HepG2 (cell line): ENCODE measurements around the gene BRMS1. TPM values are rescaled to one million over a fixed set of nuclear protein-coding genes. Genes with fewer than 3 reads are reported as not detected.

Source experiments
- HES4 ChIP-seq: sonication (generic); formaldehyde crosslinking; IDR thresholded peaks from 2 replicates; pipeline ENCODE4 v1.9.0; 2021; ENCODE audit warnings: mild to moderate bottlenecking, missing genetic modification reagents, borderline replicate concordance
- KMT2B ChIP-seq: IDR thresholded peaks from 2 replicates; pipeline ENCODE4 v1.6.1; 2016; ENCODE audit warnings: missing genetic modification reagents, missing compliant biosample characterization
- MYC ChIP-seq: sonication (generic); formaldehyde crosslinking; IDR thresholded peaks from 2 replicates; pipeline ENCODE4 v1.9.0; 2021; ENCODE audit warnings: missing genetic modification reagents, borderline replicate concordance
- NCOR1 ChIP-seq: fragments of 200-600 bp; sonication (generic); IDR thresholded peaks from 2 replicates; pipeline ENCODE4 v1.7.0; 2017; ENCODE audit warnings: antibody characterized with exemption, low read length, borderline replicate concordance
- REPIN1 ChIP-seq: sonication (generic); formaldehyde crosslinking; IDR thresholded peaks from 2 replicates; pipeline ENCODE4 v1.8.0; 2022; ENCODE audit warnings: missing genetic modification reagents, low read depth, mild to moderate bottlenecking, borderline replicate concordance
- RFX5 ChIP-seq: IDR thresholded peaks from 2 replicates; pipeline ENCODE4 v1.6.1; 2011; ENCODE audit warnings: low read depth, low read length, improper control_type of control experiment
- SALL1 ChIP-seq: sonication (generic); formaldehyde crosslinking; IDR thresholded peaks from 2 replicates; pipeline ENCODE4 v1.8.0; 2022; ENCODE audit warnings: mild to moderate bottlenecking, missing genetic modification reagents
- ZNF256 ChIP-seq: sonication (generic); formaldehyde crosslinking; conservative IDR thresholded peaks from 2 replicates; pipeline ENCODE4 v1.4.0; 2020; ENCODE audit warnings: missing genetic modification reagents
- ZNF44 ChIP-seq: sonication (generic); formaldehyde crosslinking; IDR thresholded peaks from 2 replicates; pipeline ENCODE4 v1.5.1; 2020; ENCODE audit warnings: mild to moderate bottlenecking, missing genetic modification reagents
- ZNF572 ChIP-seq: sonication (generic); formaldehyde crosslinking; IDR thresholded peaks from 2 replicates; pipeline ENCODE4 v1.5.1; 2020; ENCODE audit warnings: mild to moderate bottlenecking, missing genetic modification reagents
- ZNF672 ChIP-seq: sonication (generic); formaldehyde crosslinking; IDR thresholded peaks from 2 replicates; pipeline ENCODE4 v1.8.1; 2022; ENCODE audit warnings: missing genetic modification reagents
- polyA plus RNA-seq, 8 experiments: library from polyadenylated mRNA; depleted of rRNA in 3 of 8; stranded (reverse) in 7 of 8; unstranded in 1 of 8; fragments of >200 nt; fragmentation: Illumina TruSeq in 4 of 8; extraction: Trizol in 4 of 8; gene quantifications; 2 replicates each; pipeline versions ENCODE4 v1.2.1 to v1.2.3, GENCODE V29; 2011 to 2016; ENCODE audit warnings: low read depth in 4 of 8, missing spikeins in 1 of 8, mixed read lengths in 1 of 8; ENCODE audit not compliant: insufficient read depth in 1 of 8
- total RNA-seq, 5 experiments: library from RNA; depleted of rRNA; stranded (reverse); fragments of >200 nt; fragmentation: Illumina TruSeq; extraction: Trizol; gene quantifications; 2 replicates each; pipeline ENCODE4 v1.2.3, GENCODE V29; 2016; ENCODE audit warnings: low read depth in 1 of 5
- TF ChIP-seq, protein P1 (sequence below): sonication (generic); formaldehyde crosslinking; IDR thresholded peaks from 2 replicates; pipeline ENCODE4 v1.5.1; 2020; ENCODE audit warnings: mild to moderate bottlenecking, moderate library complexity, missing genetic modification reagents
- TF ChIP-seq, protein P2 (sequence below): sonication (generic); formaldehyde crosslinking; conservative IDR thresholded peaks from 2 replicates; pipeline ENCODE4 v1.4.0; 2020; ENCODE audit warnings: missing genetic modification reagents
- TF ChIP-seq, protein P3 (sequence below): sonication (generic); formaldehyde crosslinking; IDR thresholded peaks from 2 replicates; pipeline ENCODE4 v1.5.1; 2020; ENCODE audit warnings: missing genetic modification reagents, mild to moderate bottlenecking, borderline replicate concordance
- TF ChIP-seq, protein P4 (sequence below), 2 experiments: sonication (generic) in 1 of 2; formaldehyde crosslinking in 1 of 2; IDR thresholded peaks; 2 replicates each; pipeline versions ENCODE4 v1.4.0 to v1.6.1; 2016 to 2020; ENCODE audit warnings: borderline replicate concordance in 1 of 2, low read depth in 1 of 2, mild to moderate bottlenecking in 1 of 2, missing genetic modification reagents in 1 of 2
- TF ChIP-seq, protein P5 (sequence below): IDR thresholded peaks from 2 replicates; pipeline ENCODE4 v1.6.1; 2016
- TF ChIP-seq, protein P6 (sequence below): sonication (generic); formaldehyde crosslinking; IDR thresholded peaks from 2 replicates; pipeline ENCODE4 v1.8.0; 2022; ENCODE audit warnings: missing genetic modification reagents, mild to moderate bottlenecking, moderate library complexity, borderline replicate concordance

BRMS1 gene
- total and polyA plus RNA-seq, 2 of the 13 experiments (the other 11 are each of a cell fraction or from before 2014, with no cell fraction given), result 15.8 to 55.7 TPM

DNA sequence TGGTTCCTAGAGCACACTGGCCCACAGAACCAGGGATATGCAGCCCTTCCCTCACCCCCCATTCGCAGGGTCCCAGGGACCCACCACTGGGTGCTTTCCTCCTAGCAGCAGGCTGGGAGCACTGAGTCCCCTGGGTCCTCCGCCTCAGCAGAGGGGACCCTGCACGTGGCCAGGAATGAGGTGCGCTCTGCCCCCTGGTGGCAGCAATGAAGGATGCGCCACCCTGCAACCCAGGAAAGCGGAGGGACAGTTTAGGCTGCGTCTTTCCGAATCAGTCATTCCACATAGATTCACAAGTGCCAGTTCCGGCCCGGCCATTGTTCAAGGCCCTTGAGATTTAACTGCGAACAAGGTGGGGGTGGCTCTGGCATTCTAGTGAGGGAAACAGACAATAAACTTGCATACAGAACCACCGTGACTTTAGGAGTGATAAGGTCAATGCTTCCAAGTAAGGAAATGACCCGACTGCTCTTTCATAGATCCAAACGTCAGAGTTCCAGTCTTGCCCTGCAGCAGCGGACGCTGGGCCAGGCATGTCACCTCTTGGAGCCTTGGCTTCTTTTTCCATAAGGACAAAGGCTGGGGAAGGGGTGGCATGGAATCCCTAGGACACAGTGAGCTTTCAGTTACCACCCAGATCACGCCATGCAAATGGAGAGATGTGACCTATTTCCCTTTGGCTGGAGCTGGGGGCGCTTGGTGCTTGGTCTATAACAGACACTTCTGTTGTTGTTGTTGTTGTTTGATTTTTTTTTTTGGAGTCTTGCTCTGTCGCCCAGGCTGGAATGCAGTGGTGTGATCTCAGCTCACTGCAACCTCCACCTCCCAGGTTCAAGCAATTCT is 16.4 kb downstream of the BRMS1 start (continued):
- TF ChIP-seq SALL1 (CRISPR knock-in tag) (peak; percentile 81), ZNF44 (CRISPR knock-in tag) (no peak), REPIN1 (peak; percentile 76), RFX5 (no peak), NCOR1 (no peak), MYC (CRISPR knock-in tag) (peak; percentile 99), HES4 (CRISPR knock-in tag) (peak; percentile 21; the same call in 1 of the 2 replicates), ZNF572 (0 out of 2 replicates have a peak, but pooled peaks have one; percentile 91), ZNF672 (CRISPR knock-in tag) (no peak), KMT2B (CRISPR knock-in tag) (0 out of 2 replicates have a peak, but pooled peaks have one; percentile 44), ZNF256 (CRISPR knock-in tag) (no peak)
- TF ChIP-seq, protein P1, sequence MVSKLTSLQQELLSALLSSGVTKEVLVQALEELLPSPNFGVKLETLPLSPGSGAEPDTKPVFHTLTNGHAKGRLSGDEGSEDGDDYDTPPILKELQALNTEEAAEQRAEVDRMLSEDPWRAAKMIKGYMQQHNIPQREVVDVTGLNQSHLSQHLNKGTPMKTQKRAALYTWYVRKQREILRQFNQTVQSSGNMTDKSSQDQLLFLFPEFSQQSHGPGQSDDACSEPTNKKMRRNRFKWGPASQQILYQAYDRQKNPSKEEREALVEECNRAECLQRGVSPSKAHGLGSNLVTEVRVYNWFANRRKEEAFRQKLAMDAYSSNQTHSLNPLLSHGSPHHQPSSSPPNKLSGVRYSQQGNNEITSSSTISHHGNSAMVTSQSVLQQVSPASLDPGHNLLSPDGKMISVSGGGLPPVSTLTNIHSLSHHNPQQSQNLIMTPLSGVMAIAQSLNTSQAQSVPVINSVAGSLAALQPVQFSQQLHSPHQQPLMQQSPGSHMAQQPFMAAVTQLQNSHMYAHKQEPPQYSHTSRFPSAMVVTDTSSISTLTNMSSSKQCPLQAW (CRISPR knock-in tag), result peak; percentile 79
- TF ChIP-seq, protein P2, sequence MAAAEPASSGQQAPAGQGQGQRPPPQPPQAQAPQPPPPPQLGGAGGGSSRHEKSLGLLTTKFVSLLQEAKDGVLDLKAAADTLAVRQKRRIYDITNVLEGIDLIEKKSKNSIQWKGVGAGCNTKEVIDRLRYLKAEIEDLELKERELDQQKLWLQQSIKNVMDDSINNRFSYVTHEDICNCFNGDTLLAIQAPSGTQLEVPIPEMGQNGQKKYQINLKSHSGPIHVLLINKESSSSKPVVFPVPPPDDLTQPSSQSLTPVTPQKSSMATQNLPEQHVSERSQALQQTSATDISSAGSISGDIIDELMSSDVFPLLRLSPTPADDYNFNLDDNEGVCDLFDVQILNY (CRISPR knock-in tag), result no peak
- TF ChIP-seq, protein P3, sequence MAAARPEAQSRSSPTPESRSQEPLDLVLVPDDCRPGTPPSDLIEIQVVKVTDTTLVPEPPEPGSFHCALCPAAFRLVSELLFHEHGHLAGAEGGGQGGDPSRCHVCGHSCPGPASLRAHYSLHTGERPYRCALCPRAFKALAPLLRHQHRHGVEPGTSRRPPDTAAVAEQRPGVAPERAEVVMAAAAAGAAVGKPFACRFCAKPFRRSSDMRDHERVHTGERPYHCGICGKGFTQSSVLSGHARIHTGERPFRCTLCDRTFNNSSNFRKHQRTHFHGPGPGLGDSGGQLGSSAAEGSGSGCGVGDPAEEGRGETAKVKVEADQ (CRISPR knock-in tag), result no peak
- TF ChIP-seq, protein P4, sequence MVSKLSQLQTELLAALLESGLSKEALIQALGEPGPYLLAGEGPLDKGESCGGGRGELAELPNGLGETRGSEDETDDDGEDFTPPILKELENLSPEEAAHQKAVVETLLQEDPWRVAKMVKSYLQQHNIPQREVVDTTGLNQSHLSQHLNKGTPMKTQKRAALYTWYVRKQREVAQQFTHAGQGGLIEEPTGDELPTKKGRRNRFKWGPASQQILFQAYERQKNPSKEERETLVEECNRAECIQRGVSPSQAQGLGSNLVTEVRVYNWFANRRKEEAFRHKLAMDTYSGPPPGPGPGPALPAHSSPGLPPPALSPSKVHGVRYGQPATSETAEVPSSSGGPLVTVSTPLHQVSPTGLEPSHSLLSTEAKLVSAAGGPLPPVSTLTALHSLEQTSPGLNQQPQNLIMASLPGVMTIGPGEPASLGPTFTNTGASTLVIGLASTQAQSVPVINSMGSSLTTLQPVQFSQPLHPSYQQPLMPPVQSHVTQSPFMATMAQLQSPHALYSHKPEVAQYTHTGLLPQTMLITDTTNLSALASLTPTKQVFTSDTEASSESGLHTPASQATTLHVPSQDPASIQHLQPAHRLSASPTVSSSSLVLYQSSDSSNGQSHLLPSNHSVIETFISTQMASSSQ (IDR thresholded peaks at IDR 0.05; ENCODE audit: low read depth), result no peak
- TF ChIP-seq, protein P4 (CRISPR knock-in tag; IDR thresholded peaks at IDR 0.05; ENCODE audit: borderline replicate concordance), result peak; percentile 30; the same call in 1 of the 2 replicates
- TF ChIP-seq, protein P5, sequence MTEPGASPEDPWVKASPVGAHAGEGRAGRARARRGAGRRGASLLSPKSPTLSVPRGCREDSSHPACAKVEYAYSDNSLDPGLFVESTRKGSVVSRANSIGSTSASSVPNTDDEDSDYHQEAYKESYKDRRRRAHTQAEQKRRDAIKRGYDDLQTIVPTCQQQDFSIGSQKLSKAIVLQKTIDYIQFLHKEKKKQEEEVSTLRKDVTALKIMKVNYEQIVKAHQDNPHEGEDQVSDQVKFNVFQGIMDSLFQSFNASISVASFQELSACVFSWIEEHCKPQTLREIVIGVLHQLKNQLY (CRISPR knock-in tag), result peak; percentile 88
- TF ChIP-seq, protein P6, sequence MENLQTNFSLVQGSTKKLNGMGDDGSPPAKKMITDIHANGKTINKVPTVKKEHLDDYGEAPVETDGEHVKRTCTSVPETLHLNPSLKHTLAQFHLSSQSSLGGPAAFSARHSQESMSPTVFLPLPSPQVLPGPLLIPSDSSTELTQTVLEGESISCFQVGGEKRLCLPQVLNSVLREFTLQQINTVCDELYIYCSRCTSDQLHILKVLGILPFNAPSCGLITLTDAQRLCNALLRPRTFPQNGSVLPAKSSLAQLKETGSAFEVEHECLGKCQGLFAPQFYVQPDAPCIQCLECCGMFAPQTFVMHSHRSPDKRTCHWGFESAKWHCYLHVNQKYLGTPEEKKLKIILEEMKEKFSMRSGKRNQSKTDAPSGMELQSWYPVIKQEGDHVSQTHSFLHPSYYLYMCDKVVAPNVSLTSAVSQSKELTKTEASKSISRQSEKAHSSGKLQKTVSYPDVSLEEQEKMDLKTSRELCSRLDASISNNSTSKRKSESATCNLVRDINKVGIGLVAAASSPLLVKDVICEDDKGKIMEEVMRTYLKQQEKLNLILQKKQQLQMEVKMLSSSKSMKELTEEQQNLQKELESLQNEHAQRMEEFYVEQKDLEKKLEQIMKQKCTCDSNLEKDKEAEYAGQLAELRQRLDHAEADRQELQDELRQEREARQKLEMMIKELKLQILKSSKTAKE (CRISPR knock-in tag), result 0 out of 2 replicates have a peak, but pooled peaks have one; percentile 32
